SK-N-SH (cell line): ENCODE data around the gene PIF1. TPM values are rescaled to one million over a fixed set of nuclear protein-coding genes. Genes with fewer than 3 reads are reported as not detected.

Experiments
- CTCF ChIA-PET: fragments of 300-600, 350-600 bp; formaldehyde crosslinking; extraction: SDS; loops from one replicate; lab custom pipeline; 2021; lab: Yijun Ruan, JAX
- POLR2A ChIA-PET: fragments of 350-600 bp; sonication (Branson Sonifier 250); formaldehyde crosslinking; extraction: SDS; loops from one replicate; lab custom pipeline; 2020; ENCODE audit warnings: antibody characterized with exemption, inconsistent platforms; lab: Yijun Ruan, JAX
- DNase-seq: peaks from one replicate; pipeline ENCODE4 v3.0.0; 2012
- H2AFZ ChIP-seq: fragments of 200-600 bp; sonication (generic); 2 replicates; pipeline ENCODE4 v1.8.1; 2016; ENCODE audit warnings: antibody characterized with exemption, mild to moderate bottlenecking, low read depth
- H3F3A ChIP-seq: fragments of 200-600 bp; sonication (generic); replicated peaks from 2 replicates; pipeline ENCODE3; 2016; ENCODE audit warnings: antibody characterized with exemption, mild to moderate bottlenecking; ENCODE audit not compliant: insufficient read depth
- H3K27ac ChIP-seq, 2 experiments: fragments of 200-500 bp in 1 of 2; fragments of 200-600 bp in 1 of 2; sonication (Bioruptor generic) in 1 of 2; sonication (generic), shearing (Covaris generic) in 1 of 2; 2 replicates each; pipeline versions ENCODE4 v1.5.1 to v1.6.1; 2014 to 2016; ENCODE audit warnings: low read depth in 2 of 2, inconsistent platforms in 1 of 2, low read length in 1 of 2, mild to moderate bottlenecking in 1 of 2, mixed read lengths in 1 of 2
- H3K27me3 ChIP-seq: fragments of 200-600 bp; sonication (generic), shearing (Covaris generic); 2 replicates; pipeline ENCODE4 v1.6.1; 2016; ENCODE audit warnings: mixed run types; ENCODE audit not compliant: insufficient read depth
- H3K36me3 ChIP-seq, 2 experiments: fragments of 200-500 bp in 1 of 2; fragments of 200-600 bp in 1 of 2; sonication (Bioruptor generic) in 1 of 2; sonication (generic) in 1 of 2; replicated peaks in 1 of 2; 2 replicates each; pipeline versions ENCODE3 to v1.5.1; 2014 to 2016; ENCODE audit warnings: low read length in 1 of 2, mild to moderate bottlenecking in 1 of 2; ENCODE audit not compliant: insufficient read depth in 2 of 2, control insufficient read depth in 1 of 2
- H3K4me1 ChIP-seq, 2 experiments: fragments of 200-500 bp in 1 of 2; fragments of 200-600 bp in 1 of 2; sonication (Bioruptor generic) in 1 of 2; sonication (generic), shearing (Covaris generic) in 1 of 2; 2 replicates each; pipeline versions ENCODE4 v1.5.1 to v1.6.1; 2014 to 2016; ENCODE audit warnings: low read depth in 1 of 2, low read length in 1 of 2, mixed run types in 1 of 2; ENCODE audit not compliant: insufficient read depth in 2 of 2, control insufficient read depth in 1 of 2
- H3K4me2 ChIP-seq: fragments of 200-600 bp; sonication (generic), shearing (Covaris generic); 2 replicates; pipeline ENCODE4 v1.6.1; 2017; ENCODE audit warnings: mixed run types
- H3K4me3 ChIP-seq, 2 experiments: fragments of 200-500 bp in 1 of 2; fragments of 200-600 bp in 1 of 2; sonication (Bioruptor generic) in 1 of 2; sonication (generic), shearing (Covaris generic) in 1 of 2; 2 replicates each; pipeline versions ENCODE4 v1.5.1 to v1.8.1; 2014 to 2016; ENCODE audit warnings: low read depth in 2 of 2, inconsistent platforms in 1 of 2, low read length in 1 of 2, mild to moderate bottlenecking in 1 of 2, mixed read lengths in 1 of 2, moderate library complexity in 1 of 2
- H3K79me2 ChIP-seq: fragments of 200-600 bp; sonication (generic); 2 replicates; pipeline ENCODE4 v1.8.1; 2017; ENCODE audit warnings: mild to moderate bottlenecking; ENCODE audit not compliant: insufficient read depth
- H3K9ac ChIP-seq: fragments of 200-600 bp; sonication (generic); 2 replicates; pipeline ENCODE4 v1.6.1; 2017; ENCODE audit warnings: mixed run types
- H3K9me2 ChIP-seq: fragments of 200-600 bp; sonication (generic); 2 replicates; pipeline ENCODE4 v1.6.1; 2017; ENCODE audit warnings: mixed run types
- H3K9me3 ChIP-seq: fragments of 200-600 bp; sonication (generic); 2 replicates; pipeline ENCODE4 v1.6.1; 2017; ENCODE audit warnings: mixed run types, mild to moderate bottlenecking, moderate library complexity
- H4K20me1 ChIP-seq: fragments of 200-600 bp; sonication (generic); 2 replicates; pipeline ENCODE4 v1.6.1; 2017; ENCODE audit warnings: mild to moderate bottlenecking, mixed run types; ENCODE audit not compliant: insufficient read depth
- EP300 ChIP-seq, 2 experiments: IDR thresholded peaks; 2 replicates each; pipeline versions ENCODE4 v1.4.0 to v1.6.1; 2012; ENCODE audit warnings: borderline replicate concordance in 1 of 2, low read depth in 1 of 2, low read length in 1 of 2
- FOXM1 ChIP-seq: IDR thresholded peaks from 2 replicates; pipeline ENCODE4 v1.4.0; 2012; ENCODE audit warnings: low read depth, mild to moderate bottlenecking
- JUND ChIP-seq: IDR thresholded peaks from 2 replicates; pipeline ENCODE4 v1.4.0; 2012
- MXI1 ChIP-seq: IDR thresholded peaks from 2 replicates; pipeline ENCODE4 v1.6.1; 2012; ENCODE audit warnings: mild to moderate bottlenecking, low read depth, low read length, improper control_type of control experiment
- RCOR1 ChIP-seq: fragments of 150-350 bp; IDR thresholded peaks from 2 replicates; pipeline ENCODE4 v1.6.1; 2017; ENCODE audit warnings: antibody characterized with exemption, low read length
- RFX5 ChIP-seq: IDR thresholded peaks from 2 replicates; pipeline ENCODE4 v1.6.1; 2012; ENCODE audit warnings: mild to moderate bottlenecking, improper control_type of control experiment, low read length
- RXRA ChIP-seq: IDR thresholded peaks from 2 replicates; pipeline ENCODE4 v1.4.0; 2012; ENCODE audit warnings: low read depth, mild to moderate bottlenecking, borderline replicate concordance
- SIN3A ChIP-seq: IDR thresholded peaks from 2 replicates; pipeline ENCODE4 v1.6.1; 2012; ENCODE audit warnings: low read depth, mild to moderate bottlenecking, low read length, moderate library complexity, borderline replicate concordance
- TEAD4 ChIP-seq: IDR thresholded peaks from 2 replicates; pipeline ENCODE4 v1.4.0; 2012; ENCODE audit warnings: mild to moderate bottlenecking, borderline replicate concordance; ENCODE audit not compliant: insufficient read depth
- YY1 ChIP-seq: IDR thresholded peaks from 2 replicates; pipeline ENCODE4 v1.4.0; 2012; ENCODE audit warnings: low read depth, mild to moderate bottlenecking
- ZBTB33 ChIP-seq: IDR thresholded peaks from 2 replicates; pipeline ENCODE4 v1.4.0; 2012; ENCODE audit warnings: low read depth, borderline replicate concordance
- WGBS: methylation state at CpG from one replicate; pipeline ENCODE4 v1.1.6; 2017; ENCODE audit warnings: low lambda C conversion rate; 5-methylcytosine and 5-hydroxymethylcytosine counted together
- polyA plus RNA-seq, 3 experiments: library from polyadenylated mRNA; depleted of rRNA; stranded (reverse); fragments of >200 nt; gene quantifications; 2 replicates each; pipeline ENCODE4 v1.2.3, GENCODE V29; 2012
- TF ChIP-seq, protein P1 (sequence below): fragments of 200-600 bp; sonication (generic); IDR thresholded peaks from 2 replicates; pipeline ENCODE4 v1.6.1; 2017; ENCODE audit warnings: antibody characterized with exemption, mild to moderate bottlenecking, moderate library complexity

Gene PIF1
- polyA plus RNA-seq, 1 of the 3 experiments (the other 2 are of a cell fraction): 12.4 TPM

DNA sequence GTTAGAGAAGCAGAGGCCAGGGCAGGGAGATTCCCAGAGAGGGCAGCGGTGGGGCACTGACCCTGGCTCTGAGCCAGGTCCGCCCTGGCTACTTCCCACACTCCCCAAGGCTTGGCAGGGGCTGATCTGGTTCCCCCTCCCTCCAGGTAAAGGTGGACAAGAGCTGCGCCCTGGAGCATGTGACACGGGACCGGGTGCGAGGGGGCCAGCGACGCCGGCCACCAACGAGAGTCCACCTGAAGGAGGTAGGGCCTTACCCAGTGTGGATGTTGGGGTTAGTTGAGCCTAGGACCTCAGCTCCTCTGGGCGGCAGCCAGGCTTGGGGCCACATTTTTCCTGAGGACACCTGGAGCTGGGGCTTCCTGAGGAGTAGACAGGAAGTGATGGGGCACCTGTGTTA, 35.9 kb upstream of the PIF1 start:
- Histone ChIP-seq H3K36me3 (peaks cover 0 to 19% of the 10 kb centered on the region in 2 experiments), H4K20me1 (no peaks in the 10 kb centered on the region), H3K79me2 (peaks cover 11% of the 10 kb centered on the region; the same call in 1 of the 2 replicates)

GRCh38 chr15:64859226-64859625, 33.8 kb upstream of the PIF1 start:
- DNase-seq: no peak
- POLR2A ChIA-PET: no interaction called here
- TF ChIP-seq MXI1 (no peak), FOXM1 (no peak), YY1 (no peak), RFX5 (no peak), JUND (no peak), SIN3A (no peak), TEAD4 (no peak), ZBTB33 (no peak)
- TF ChIP-seq, protein P1, sequence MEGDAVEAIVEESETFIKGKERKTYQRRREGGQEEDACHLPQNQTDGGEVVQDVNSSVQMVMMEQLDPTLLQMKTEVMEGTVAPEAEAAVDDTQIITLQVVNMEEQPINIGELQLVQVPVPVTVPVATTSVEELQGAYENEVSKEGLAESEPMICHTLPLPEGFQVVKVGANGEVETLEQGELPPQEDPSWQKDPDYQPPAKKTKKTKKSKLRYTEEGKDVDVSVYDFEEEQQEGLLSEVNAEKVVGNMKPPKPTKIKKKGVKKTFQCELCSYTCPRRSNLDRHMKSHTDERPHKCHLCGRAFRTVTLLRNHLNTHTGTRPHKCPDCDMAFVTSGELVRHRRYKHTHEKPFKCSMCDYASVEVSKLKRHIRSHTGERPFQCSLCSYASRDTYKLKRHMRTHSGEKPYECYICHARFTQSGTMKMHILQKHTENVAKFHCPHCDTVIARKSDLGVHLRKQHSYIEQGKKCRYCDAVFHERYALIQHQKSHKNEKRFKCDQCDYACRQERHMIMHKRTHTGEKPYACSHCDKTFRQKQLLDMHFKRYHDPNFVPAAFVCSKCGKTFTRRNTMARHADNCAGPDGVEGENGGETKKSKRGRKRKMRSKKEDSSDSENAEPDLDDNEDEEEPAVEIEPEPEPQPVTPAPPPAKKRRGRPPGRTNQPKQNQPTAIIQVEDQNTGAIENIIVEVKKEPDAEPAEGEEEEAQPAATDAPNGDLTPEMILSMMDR: no peak
- TF ChIP-seq, all 33 proteins: peak for 0
- Histone ChIP-seq H3K27me3 (no peaks in the 10 kb centered on the region), H2AFZ (no peak overlapping the region), H4K20me1 (no peaks in the 10 kb centered on the region), H3K4me2 (no peak overlapping the region), H3K4me3 (no peak overlapping the region), H3K4me1 (peaks cover 21 to 35% of the 10 kb centered on the region in 2 experiments; a peak in 3 of 4 replicates), H3K36me3 (peaks cover 0 to 15% of the 10 kb centered on the region in 2 experiments), H3K9me3 (no peaks in the 10 kb centered on the region), H3K9me2 (no peaks in the 10 kb centered on the region), H3F3A (no peaks in the 10 kb centered on the region), H3K27ac (no peak overlapping the region; a peak in 1 of 4 replicates), H3K79me2 (peaks cover 11% of the 10 kb centered on the region; the same call in 1 of the 2 replicates), H3K9ac (no peak overlapping the region)
- WGBS: 90% methylated on average over 2 of the region's 2 CpGs
- CTCF ChIA-PET: no interaction called here

More for the DNA sequence above, 35.9 kb upstream of the PIF1 start:
- Histone ChIP-seq H3F3A (no peaks in the 10 kb centered on the region), H3K4me3 (no peak overlapping the region), H3K4me1 (peaks cover 24 to 26% of the 10 kb centered on the region in 2 experiments; a peak in 3 of 4 replicates), H3K9ac (no peak overlapping the region), H3K4me2 (no peak overlapping the region), H3K27ac (no peak overlapping the region), H3K27me3 (no peaks in the 10 kb centered on the region), H3K9me3 (no peaks in the 10 kb centered on the region), H3K9me2 (no peaks in the 10 kb centered on the region), H2AFZ (no peak overlapping the region)
- CTCF ChIA-PET: interaction anchor here (1.1 kb wide), 1 partner anchor 10 kb away, joined by 4 read pairs; no protein-coding TSS in a partner anchor
- no peak for TF ChIP-seq YY1
- TF ChIP-seq JUND: no peak
- TF ChIP-seq RCOR1: no peak
- no peak for TF ChIP-seq SIN3A
- TF ChIP-seq EP300 (IDR thresholded peaks at IDR 0.05; ENCODE audit: borderline replicate concordance in 1 of 2, low read depth in 1 of 2, low read length in 1 of 2): no peak
- no peak for TF ChIP-seq RXRA
- WGBS: 100% methylated on average over 3 of the region's 11 CpGs
- POLR2A ChIA-PET: no interaction called here
- DNase-seq: no peak
